GM18502 (cell line): ENCODE data around the gene RB1.
A peak's percentile ranks its signal among the peaks of the same experiment; 100 is the strongest.

Experiments used
- ATAC-seq: cut with Tn5 transposase; IDR thresholded peaks from one replicate; pipeline ENCODE4 v1.9.1; 2021; ENCODE audit warnings: mild to moderate bottlenecking; ENCODE audit not compliant: unreplicated experiment, poor library complexity

RB1 gene

GRCh38 chr13:48296528-48296927 is 7.0 kb upstream of the RB1 start:
- ATAC-seq, result peak; percentile 61

- no peak for ATAC-seq
Observed at GRCh38 chr13:48297131-48297786, 6.3 kb upstream of the RB1 start.

- ATAC-seq, result no peak
Observed at GRCh38 chr13:48299591-48299990, 4.0 kb upstream of the RB1 start.

GRCh38 chr13:48302871-48303358 is 636 bp upstream of the RB1 start:
- peak; percentile 17 for ATAC-seq

- peak; percentile 76 for ATAC-seq
Observed at GRCh38 chr13:48304143-48304876, 759 bp downstream of the RB1 start.

GRCh38 chr13:48311223-48311622 is 7.7 kb downstream of the RB1 start:
- no peak for ATAC-seq

- ATAC-seq, result no peak
Observed at GRCh38 chr13:48315969-48316650, 12.6 kb downstream of the RB1 start.

GRCh38 chr13:48316826-48317510 is 13.4 kb downstream of the RB1 start:
- no peak for ATAC-seq

- no peak for ATAC-seq
Observed at GRCh38 chr13:48317511-48318376, 14.2 kb downstream of the RB1 start.

- no peak for ATAC-seq
Observed at GRCh38 chr13:48318377-48318811, 14.8 kb downstream of the RB1 start.

- ATAC-seq, result no peak
Observed at GRCh38 chr13:48318821-48319511, 15.4 kb downstream of the RB1 start.

GRCh38 chr13:48319531-48320398 is 16.2 kb downstream of the RB1 start:
- no peak for ATAC-seq

- ATAC-seq, result no peak
Observed at GRCh38 chr13:48320399-48320790, 16.8 kb downstream of the RB1 start.

GRCh38 chr13:48320891-48321510 is 17.4 kb downstream of the RB1 start:
- no peak for ATAC-seq

- no peak for ATAC-seq
Observed at GRCh38 chr13:48322294-48322693, 18.7 kb downstream of the RB1 start.

- no peak for ATAC-seq
Observed at GRCh38 chr13:48333976-48334375, 30.4 kb downstream of the RB1 start.

- no peak for ATAC-seq
Observed at GRCh38 chr13:48334534-48335127, 31.1 kb downstream of the RB1 start.
